ENCODE measurements around the gene GSG1L. TPM values are rescaled to one million over a fixed set of nuclear protein-coding genes. Genes with fewer than 3 reads are reported as not detected.

The GSG1L gene
- total RNA-seq, 5 donors from 2014 or later (not counting 1 experiment from before 2014, with no cell fraction given): not detected

DNA sequence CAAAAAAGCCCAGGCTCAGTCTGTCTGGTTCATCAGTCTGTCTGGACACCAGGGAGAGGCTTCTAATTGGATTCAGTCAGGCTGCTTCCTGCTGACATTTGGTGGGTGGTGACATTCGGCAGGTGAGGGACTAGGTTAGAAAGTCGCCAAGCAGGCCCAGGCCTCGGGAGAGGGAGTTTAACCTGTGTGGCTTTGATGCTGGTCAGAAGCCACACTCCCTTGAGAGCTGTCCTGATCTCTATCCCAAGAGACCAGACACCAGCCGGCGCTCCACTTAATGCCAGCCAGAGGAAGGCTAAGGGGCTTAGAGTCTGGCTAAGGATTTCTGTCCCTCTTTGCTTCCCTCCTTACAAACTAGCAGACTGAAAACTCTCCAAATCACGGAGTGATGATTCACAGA is 135.0 kb downstream of the GSG1L start:
- WGBS (ENCODE audit: insufficient coverage): no CpG with 5 or more reads among the region's 6 CpGs
- no peaks in the 10 kb centered on the region for H3K9me3 ChIP-seq
- H3K27ac ChIP-seq (ENCODE audit: low read length): no peak overlapping the region
- DNase-seq (no peak), ATAC-seq (replicated peaks in 1 of 4) (no peak)
- H3K4me1 Mint-ChIP-seq: no peaks in the 10 kb centered on the region
- POLR2A ChIA-PET: no interaction called here
- H3K27me3 ChIP-seq (replicated peaks in 1 of 2; ENCODE audit: control insufficient read depth in 2 of 2, extremely low read depth in 1 of 2, insufficient read depth in 2 of 2, low read length in 1 of 2): peaks cover 0 to 25% of the 10 kb centered on the region in 2 experiments
- no peak overlapping the region for H3K27ac Mint-ChIP-seq
- no peaks in the 10 kb centered on the region for H3K36me3 ChIP-seq (ENCODE audit: control insufficient read depth in 2 of 2, extremely low read depth in 1 of 2, insufficient read depth in 1 of 2, low read length in 1 of 2)
- H3K36me3 Mint-ChIP-seq: no peaks in the 10 kb centered on the region
- peaks cover 30 to 41% of the 10 kb centered on the region in 2 donors for H3K27me3 Mint-ChIP-seq
- H3K9me3 Mint-ChIP-seq: peaks cover 0 to 5% (median 0%) of the 10 kb centered on the region in 3 donors
- no peaks in the 10 kb centered on the region for H3K4me1 ChIP-seq (ENCODE audit: control insufficient read depth in 1 of 2, extremely low read depth in 1 of 2, insufficient read depth in 2 of 2, low read length in 2 of 2)
- CTCF ChIA-PET: no interaction called here
- H3K4me3 Mint-ChIP-seq: no peak overlapping the region
- no peak overlapping the region for H3K4me3 ChIP-seq (ENCODE audit: control insufficient read depth in 1 of 2, extremely low read depth in 1 of 2, low read length in 1 of 2)

DNA sequence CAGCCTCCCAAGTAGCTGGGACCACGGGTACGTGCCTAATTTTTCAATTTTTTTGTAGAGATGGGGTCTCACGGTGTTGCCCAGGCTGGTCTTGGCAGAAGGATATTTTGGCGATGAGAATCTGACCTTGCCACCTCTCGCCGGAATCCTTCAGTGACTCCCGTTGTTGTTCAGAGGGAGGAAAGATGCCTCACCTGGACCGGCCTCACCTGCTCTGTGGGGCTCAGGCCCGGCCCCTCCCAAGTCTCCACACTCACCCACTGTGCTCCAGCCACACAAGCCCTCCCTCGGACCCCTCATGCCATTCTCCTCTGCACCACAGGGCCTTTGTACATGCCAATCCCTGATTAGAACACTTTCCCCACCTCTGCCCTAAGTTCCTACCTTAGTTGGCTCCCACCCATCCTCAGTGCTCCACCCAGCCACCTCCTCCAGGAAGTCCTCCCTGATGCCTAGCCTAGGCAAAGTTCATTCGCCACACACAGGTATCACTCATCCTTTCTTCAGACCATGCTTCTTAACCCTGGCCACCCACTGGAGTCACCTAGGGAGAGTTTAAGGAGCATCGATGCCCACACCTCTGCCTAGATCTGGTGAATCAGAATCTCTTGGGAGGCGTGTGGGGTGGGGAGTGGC is 136.1 kb downstream of the GSG1L start:
- Histone ChIP-seq H3K36me3 (ENCODE audit: control insufficient read depth in 2 of 2, extremely low read depth in 1 of 2, insufficient read depth in 1 of 2, low read length in 1 of 2) (no peaks in the 10 kb centered on the region), H3K27ac (ENCODE audit: low read length) (no peak overlapping the region), H3K4me1 (ENCODE audit: control insufficient read depth in 1 of 2, extremely low read depth in 1 of 2, insufficient read depth in 2 of 2, low read length in 2 of 2) (no peaks in the 10 kb centered on the region), H3K4me3 (ENCODE audit: control insufficient read depth in 1 of 2, extremely low read depth in 1 of 2, low read length in 1 of 2) (no peak overlapping the region), H3K27me3 (replicated peaks in 1 of 2; ENCODE audit: control insufficient read depth in 2 of 2, extremely low read depth in 1 of 2, insufficient read depth in 2 of 2, low read length in 1 of 2) (peaks cover 0 to 32% of the 10 kb centered on the region in 2 experiments), H3K9me3 (no peaks in the 10 kb centered on the region)
- H3K27me3 Mint-ChIP-seq: peaks cover 33 to 46% of the 10 kb centered on the region in 2 donors
- no peaks in the 10 kb centered on the region for H3K4me1 Mint-ChIP-seq
- no peaks in the 10 kb centered on the region for H3K9me3 Mint-ChIP-seq
- no peaks in the 10 kb centered on the region for H3K36me3 Mint-ChIP-seq
- DNase-seq: no peak
- WGBS (ENCODE audit: insufficient coverage): 89% methylated on average over 7 of the region's 13 CpGs
- no peak for ATAC-seq (replicated peaks in 1 of 4)
- ChIA-PET POLR2A (no interaction called here), CTCF (no interaction called here)
- H3K27ac Mint-ChIP-seq: no peak overlapping the region
- H3K4me3 Mint-ChIP-seq: no peak overlapping the region

DNA sequence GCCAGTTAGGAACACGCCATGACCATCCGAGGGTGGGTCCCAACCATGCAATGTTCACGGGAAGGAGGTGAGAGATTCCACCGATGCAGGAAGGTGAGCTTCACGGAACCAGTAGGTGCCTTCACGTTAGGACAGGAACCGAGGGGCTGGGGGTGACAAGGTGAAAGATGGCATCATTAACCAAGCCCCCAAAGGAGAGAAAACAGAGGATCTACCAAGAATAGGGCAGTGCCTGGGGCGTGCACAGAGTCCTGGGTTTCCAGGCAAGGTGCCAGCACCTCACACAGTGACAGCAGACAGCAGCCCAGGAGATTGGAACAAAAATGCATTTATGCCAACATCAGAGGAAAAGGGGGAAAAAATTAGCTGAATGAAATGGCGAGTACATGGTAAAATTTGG is 137.9 kb downstream of the GSG1L start:
- Mint-ChIP-seq H3K27me3 (peaks cover 50 to 63% of the 10 kb centered on the region in 2 donors), H3K36me3 (no peaks in the 10 kb centered on the region), H3K9me3 (no peaks in the 10 kb centered on the region), H3K4me1 (no peaks in the 10 kb centered on the region), H3K4me3 (no peak overlapping the region), H3K27ac (no peak overlapping the region)
- ATAC-seq (replicated peaks in 1 of 4): no peak
- POLR2A ChIA-PET: no interaction called here
- Histone ChIP-seq H3K4me1 (ENCODE audit: control insufficient read depth in 1 of 2, extremely low read depth in 1 of 2, insufficient read depth in 2 of 2, low read length in 2 of 2) (no peaks in the 10 kb centered on the region), H3K4me3 (ENCODE audit: control insufficient read depth in 1 of 2, extremely low read depth in 1 of 2, low read length in 1 of 2) (no peak overlapping the region), H3K36me3 (ENCODE audit: control insufficient read depth in 2 of 2, extremely low read depth in 1 of 2, insufficient read depth in 1 of 2, low read length in 1 of 2) (no peaks in the 10 kb centered on the region), H3K9me3 (no peaks in the 10 kb centered on the region), H3K27ac (ENCODE audit: low read length) (no peak overlapping the region), H3K27me3 (replicated peaks in 1 of 2; ENCODE audit: control insufficient read depth in 2 of 2, extremely low read depth in 1 of 2, insufficient read depth in 2 of 2, low read length in 1 of 2) (peaks cover 0 to 38% of the 10 kb centered on the region in 2 experiments)
- DNase-seq: no peak
- WGBS (ENCODE audit: insufficient coverage): 54% methylated on average over 7 of the region's 9 CpGs
- CTCF ChIA-PET: no interaction called here

DNA sequence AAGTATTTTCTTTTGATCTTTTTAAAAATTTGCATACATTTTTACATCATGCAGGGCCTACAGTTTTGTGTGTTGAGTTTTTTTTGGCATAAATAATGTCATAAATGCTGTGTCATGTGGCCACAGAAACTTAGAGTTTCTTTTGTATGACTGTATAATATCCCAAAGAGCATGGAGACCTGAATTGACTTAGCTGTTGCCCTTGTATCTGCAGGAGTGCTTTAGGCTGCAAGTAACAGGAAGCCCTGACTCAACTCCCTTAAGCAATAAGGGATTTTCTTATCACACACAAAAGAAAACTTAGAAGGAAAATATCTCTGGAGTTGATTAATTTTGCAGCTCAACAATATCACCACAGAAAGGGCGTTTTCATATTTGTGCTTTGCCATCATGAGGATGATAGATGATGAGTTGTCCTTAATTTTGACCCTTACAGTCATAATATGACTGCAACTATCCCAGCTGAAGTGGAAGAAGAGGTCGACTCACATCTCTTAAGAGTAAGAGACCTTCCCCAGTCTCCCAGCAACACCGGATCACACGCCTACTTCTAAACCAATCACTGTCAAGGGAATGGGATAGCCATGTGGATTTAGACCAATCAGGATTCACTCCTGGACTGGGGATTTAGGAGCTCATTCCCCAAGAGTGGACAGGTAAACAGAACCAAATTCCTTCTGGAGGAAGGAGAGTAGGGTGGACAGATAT is 138.9 kb downstream of the GSG1L start:
- Mint-ChIP-seq H3K27ac (no peak overlapping the region), H3K4me3 (no peak overlapping the region), H3K9me3 (no peaks in the 10 kb centered on the region), H3K27me3 (peaks cover 53 to 63% of the 10 kb centered on the region in 2 donors), H3K36me3 (no peaks in the 10 kb centered on the region), H3K4me1 (no peaks in the 10 kb centered on the region)
- Histone ChIP-seq H3K27ac (ENCODE audit: low read length) (no peak overlapping the region), H3K36me3 (ENCODE audit: control insufficient read depth in 2 of 2, extremely low read depth in 1 of 2, insufficient read depth in 1 of 2, low read length in 1 of 2) (no peaks in the 10 kb centered on the region), H3K9me3 (no peaks in the 10 kb centered on the region), H3K4me1 (ENCODE audit: control insufficient read depth in 1 of 2, extremely low read depth in 1 of 2, insufficient read depth in 2 of 2, low read length in 2 of 2) (no peaks in the 10 kb centered on the region), H3K4me3 (ENCODE audit: control insufficient read depth in 1 of 2, extremely low read depth in 1 of 2, low read length in 1 of 2) (no peak overlapping the region), H3K27me3 (replicated peaks in 1 of 2; ENCODE audit: control insufficient read depth in 2 of 2, extremely low read depth in 1 of 2, insufficient read depth in 2 of 2, low read length in 1 of 2) (peaks cover 0 to 38% of the 10 kb centered on the region in 2 experiments)
- CTCF ChIA-PET: no interaction called here
- WGBS (ENCODE audit: insufficient coverage): no CpG with 5 or more reads among the region's 4 CpGs
- POLR2A ChIA-PET: no interaction called here
- DNase-seq (no peak), ATAC-seq (replicated peaks in 1 of 4) (no peak)

DNA sequence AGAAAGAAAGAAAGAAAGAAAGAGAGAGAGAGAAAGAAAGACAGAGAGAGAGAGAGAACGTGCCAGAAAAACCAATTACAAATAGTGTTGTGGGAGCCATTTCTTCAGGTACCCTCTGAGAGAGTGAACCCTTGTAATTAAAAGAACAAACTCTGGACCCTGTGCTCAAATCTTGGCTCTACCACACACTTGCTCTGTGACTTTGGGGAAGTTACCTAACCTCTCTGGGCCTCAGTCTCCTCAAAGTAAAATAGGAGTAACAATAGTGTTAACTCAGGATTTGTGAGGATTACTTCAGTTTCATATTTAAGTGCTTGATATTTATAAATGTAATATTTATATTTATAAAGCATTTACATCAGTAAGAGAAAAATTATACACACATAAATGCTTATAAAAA is 139.8 kb downstream of the GSG1L start:
- peaks cover 61 to 65% of the 10 kb centered on the region in 2 donors for H3K27me3 Mint-ChIP-seq
- CTCF ChIA-PET: no interaction called here

DNA sequence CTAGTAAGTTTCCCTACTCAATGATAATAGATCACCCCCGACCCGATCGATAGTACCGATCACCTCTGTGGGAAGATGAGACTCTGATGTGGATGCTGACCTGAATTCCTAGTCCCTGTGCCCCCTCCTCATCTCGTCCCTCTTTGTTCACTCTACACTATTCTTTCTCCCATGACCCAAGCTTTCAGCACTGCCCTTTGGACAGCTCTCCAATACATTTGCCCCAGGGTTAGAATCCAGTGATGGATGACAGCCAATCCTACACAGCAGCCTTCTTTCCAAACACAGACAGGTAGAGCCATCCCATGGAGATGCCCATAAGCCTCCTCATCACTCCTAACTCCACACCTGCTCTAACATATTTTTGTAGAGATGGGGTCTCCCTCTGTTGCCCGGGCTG is 141.1 kb downstream of the GSG1L start:
- Histone ChIP-seq H3K9me3 (no peaks in the 10 kb centered on the region), H3K4me3 (ENCODE audit: control insufficient read depth in 1 of 2, extremely low read depth in 1 of 2, low read length in 1 of 2) (no peak overlapping the region), H3K27me3 (replicated peaks in 1 of 2; ENCODE audit: control insufficient read depth in 2 of 2, extremely low read depth in 1 of 2, insufficient read depth in 2 of 2, low read length in 1 of 2) (peaks cover 0 to 39% of the 10 kb centered on the region in 2 experiments), H3K27ac (ENCODE audit: low read length) (no peak overlapping the region), H3K4me1 (ENCODE audit: control insufficient read depth in 1 of 2, extremely low read depth in 1 of 2, insufficient read depth in 2 of 2, low read length in 2 of 2) (no peaks in the 10 kb centered on the region), H3K36me3 (ENCODE audit: control insufficient read depth in 2 of 2, extremely low read depth in 1 of 2, insufficient read depth in 1 of 2, low read length in 1 of 2) (no peaks in the 10 kb centered on the region)
- no peaks in the 10 kb centered on the region for H3K4me1 Mint-ChIP-seq
- CTCF ChIA-PET: no interaction called here
- H3K27ac Mint-ChIP-seq: no peak overlapping the region
- H3K4me3 Mint-ChIP-seq: no peak overlapping the region
- H3K9me3 Mint-ChIP-seq: no peaks in the 10 kb centered on the region
- peaks cover 55 to 56% of the 10 kb centered on the region in 2 donors for H3K27me3 Mint-ChIP-seq
- H3K36me3 Mint-ChIP-seq: no peaks in the 10 kb centered on the region
- POLR2A ChIA-PET: no interaction called here
- WGBS (ENCODE audit: insufficient coverage): no CpG with 5 or more reads among the region's 6 CpGs
- no peak for DNase-seq
- no peak for ATAC-seq (replicated peaks in 1 of 4)

More for the DNA sequence above, 139.8 kb downstream of the GSG1L start:
- no peaks in the 10 kb centered on the region for H3K36me3 ChIP-seq (ENCODE audit: control insufficient read depth in 2 of 2, extremely low read depth in 1 of 2, insufficient read depth in 1 of 2, low read length in 1 of 2)
- POLR2A ChIA-PET: no interaction called here
- WGBS (ENCODE audit: insufficient coverage): 100% methylated on average over 1 of the region's 1 CpG
- no peak overlapping the region for H3K4me3 Mint-ChIP-seq
- no peak overlapping the region for H3K27ac ChIP-seq (ENCODE audit: low read length)
- peaks cover 0 to 44% of the 10 kb centered on the region in 2 experiments for H3K27me3 ChIP-seq (replicated peaks in 1 of 2; ENCODE audit: control insufficient read depth in 2 of 2, extremely low read depth in 1 of 2, insufficient read depth in 2 of 2, low read length in 1 of 2)
- ATAC-seq (replicated peaks in 1 of 4): no peak
- H3K9me3 Mint-ChIP-seq: no peaks in the 10 kb centered on the region
- no peak for DNase-seq
- no peaks in the 10 kb centered on the region for H3K4me1 ChIP-seq (ENCODE audit: control insufficient read depth in 1 of 2, extremely low read depth in 1 of 2, insufficient read depth in 2 of 2, low read length in 2 of 2)
- no peak overlapping the region for H3K4me3 ChIP-seq (ENCODE audit: control insufficient read depth in 1 of 2, extremely low read depth in 1 of 2, low read length in 1 of 2)
- H3K9me3 ChIP-seq: no peaks in the 10 kb centered on the region
- H3K27ac Mint-ChIP-seq: no peak overlapping the region
- H3K36me3 Mint-ChIP-seq: no peaks in the 10 kb centered on the region
- H3K4me1 Mint-ChIP-seq: no peaks in the 10 kb centered on the region
